Forelimb muscle (tissue), 1 donor: ENCODE data around the gene TM4SF1. TPM values are rescaled to one million over a fixed set of nuclear protein-coding genes. Genes with fewer than 3 reads are reported as not detected.

ENCODE experiments used
- DNase-seq: peaks from one replicate; pipeline ENCODE4 v3.0.0-alpha.2; 2013; ENCODE audit warnings: low read depth
- polyA plus RNA-seq: library from polyadenylated mRNA; unstranded; fragments of 120-200 nt; gene quantifications from one replicate; pipeline ENCODE4 v1.2.1, GENCODE V29; 2013; ENCODE audit not compliant: insufficient read length

The TM4SF1 gene
- 29.0 TPM for polyA plus RNA-seq

DNA sequence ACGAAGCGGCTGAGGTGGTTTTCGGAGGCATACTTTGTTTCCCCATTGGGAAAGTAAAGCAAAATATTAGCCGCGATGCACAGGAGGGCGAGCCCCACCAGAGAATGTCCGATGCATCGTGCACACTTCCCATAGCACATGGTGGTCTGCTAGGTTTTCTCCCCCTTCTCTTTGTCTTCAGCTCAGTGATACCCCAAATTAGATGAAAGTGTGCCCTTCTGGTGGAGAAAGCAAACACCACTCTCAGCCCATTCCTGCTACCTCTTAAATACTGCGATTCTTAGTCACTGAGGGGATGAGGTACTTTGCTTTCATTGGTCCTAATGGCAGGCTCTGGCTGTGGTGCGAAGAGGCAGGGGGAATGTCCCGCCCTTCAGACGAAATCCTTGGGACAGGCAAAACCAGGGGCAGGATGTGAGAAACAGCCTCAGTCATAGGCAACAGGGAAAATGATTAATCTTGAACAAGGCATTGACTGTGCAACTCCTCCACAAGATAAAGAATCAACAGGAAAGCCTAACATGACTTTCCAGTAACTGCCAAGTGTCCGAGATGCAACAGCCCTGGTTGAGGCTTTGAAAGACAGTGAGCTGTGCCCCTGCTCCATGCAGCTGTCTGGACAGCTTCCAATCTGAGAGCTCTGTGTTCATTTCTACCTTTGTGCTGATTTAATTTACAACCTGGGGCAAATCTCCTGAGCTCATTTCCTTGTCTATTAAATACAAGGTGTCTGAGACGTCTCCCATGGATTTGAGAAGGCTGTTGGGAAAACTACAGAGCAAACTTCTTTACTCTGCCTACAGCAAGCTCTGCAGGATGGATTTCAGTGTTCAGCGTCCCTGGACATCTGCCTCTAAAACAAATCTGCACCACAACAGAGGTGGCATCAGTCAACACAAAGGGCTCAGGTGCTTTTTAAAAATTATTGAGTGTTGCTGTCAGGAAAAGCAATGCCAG is at the start of gene TM4SF1:
TSS of gene TM4SF1 (minus strand) at position 242 of the 957 bp plus-strand sequence. CDS start at position 140, 102 bp downstream.
- no peak for DNase-seq

DNA sequence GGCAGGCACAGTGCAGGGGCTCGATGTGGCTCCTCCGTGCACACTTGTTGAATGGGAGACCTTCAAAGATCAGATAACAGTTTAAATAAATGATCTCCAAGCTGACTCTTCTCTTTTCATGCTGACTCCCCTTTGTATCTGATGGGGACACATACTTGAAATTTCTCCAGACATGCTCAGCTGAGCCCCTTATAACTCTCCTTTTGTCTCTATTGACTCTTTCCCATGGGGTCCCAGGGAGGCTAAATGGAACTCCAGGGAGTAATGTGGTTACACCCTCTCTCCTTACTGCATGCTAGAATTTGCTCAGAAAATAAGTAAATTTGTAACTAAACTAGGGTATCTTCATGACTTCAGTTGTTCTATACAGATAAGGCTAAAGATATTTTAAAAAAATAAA is 48.9 kb upstream of the TM4SF1 start:
- DNase-seq, result no peak

DNA sequence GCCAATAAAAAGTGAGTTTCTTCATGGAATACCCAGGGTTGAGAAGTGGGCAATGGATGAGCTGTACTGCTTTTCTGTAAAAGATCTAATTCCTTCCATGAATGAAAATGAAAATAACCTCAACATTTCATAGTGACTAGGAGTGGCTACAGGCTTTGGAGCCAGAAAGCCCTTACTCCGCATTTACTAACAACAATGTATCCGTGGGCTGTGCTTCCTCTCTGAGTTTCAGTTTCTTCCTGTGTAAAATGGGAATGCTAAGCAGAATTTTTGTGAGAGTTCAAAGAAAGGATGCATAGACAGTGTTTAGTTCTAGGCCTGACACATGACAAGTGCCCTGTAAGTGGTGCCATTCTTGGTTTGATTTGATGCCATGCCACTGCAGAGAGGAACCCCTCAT is 47.5 kb upstream of the TM4SF1 start:
- no peak for DNase-seq

DNA sequence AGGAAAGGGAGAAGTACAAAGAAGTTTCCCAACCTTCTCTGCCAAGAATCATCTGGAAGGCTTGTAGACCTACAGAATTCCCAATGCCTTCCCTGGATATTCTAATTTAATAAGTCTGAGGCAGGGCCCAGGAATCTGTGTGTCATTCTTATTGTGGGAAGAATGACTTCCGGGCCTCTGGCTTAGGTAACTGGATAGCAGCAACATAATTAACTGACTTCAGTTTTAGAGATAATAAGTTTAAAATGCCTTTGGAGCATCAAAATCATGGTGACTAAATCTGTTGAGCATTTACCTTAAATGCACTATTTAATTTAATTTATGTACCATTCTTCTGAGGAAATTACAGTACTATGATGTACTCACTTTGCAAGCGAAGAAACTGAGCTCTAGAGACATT is 44.3 kb upstream of the TM4SF1 start:
- DNase-seq, result no peak

GRCh38 chr3:149419816-149420215 is 42.4 kb upstream of the TM4SF1 start:
- no peak for DNase-seq

DNA sequence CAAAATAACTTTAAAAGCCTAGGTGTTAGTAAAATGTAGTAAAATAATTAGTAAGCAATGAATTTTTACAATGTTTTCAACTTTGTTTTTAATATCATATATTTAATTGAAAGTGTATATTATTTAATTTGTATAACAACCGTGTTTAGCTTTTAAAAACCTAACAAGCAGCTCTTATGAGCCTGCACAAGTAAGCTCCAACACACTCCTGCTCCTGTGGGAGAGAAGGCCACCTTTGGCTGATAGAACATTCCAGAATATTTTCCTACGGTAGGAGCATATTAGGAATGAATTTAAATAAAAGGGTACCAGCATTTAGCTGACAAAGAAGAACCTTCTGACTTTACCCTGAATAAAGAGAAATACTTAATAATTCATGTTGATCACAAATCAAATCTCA is 40.3 kb upstream of the TM4SF1 start:
- no peak for DNase-seq

- DNase-seq, result no peak
These were observed 39.7 kb upstream of the TM4SF1 start for GRCh38 chr3:149417174-149417573.

DNA sequence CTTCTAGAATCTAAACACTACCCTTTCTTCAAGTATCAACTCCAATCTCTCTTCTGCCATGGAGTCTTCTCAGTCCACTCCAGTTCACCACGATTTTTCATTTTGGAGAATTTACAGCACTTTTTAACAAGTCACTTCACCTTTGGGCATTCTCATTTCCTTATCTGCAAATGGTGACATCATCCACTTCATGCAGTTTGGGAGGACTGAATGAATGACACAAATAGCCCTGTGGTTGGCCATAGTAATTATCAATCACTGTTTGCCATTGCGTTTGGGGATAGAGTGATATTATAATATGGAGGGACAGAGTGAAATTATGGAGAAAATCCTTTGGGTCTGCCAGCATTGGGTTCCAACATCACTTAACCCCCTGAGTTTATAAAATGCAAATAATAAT is 38.0 kb upstream of the TM4SF1 start:
- DNase-seq, result no peak

DNA sequence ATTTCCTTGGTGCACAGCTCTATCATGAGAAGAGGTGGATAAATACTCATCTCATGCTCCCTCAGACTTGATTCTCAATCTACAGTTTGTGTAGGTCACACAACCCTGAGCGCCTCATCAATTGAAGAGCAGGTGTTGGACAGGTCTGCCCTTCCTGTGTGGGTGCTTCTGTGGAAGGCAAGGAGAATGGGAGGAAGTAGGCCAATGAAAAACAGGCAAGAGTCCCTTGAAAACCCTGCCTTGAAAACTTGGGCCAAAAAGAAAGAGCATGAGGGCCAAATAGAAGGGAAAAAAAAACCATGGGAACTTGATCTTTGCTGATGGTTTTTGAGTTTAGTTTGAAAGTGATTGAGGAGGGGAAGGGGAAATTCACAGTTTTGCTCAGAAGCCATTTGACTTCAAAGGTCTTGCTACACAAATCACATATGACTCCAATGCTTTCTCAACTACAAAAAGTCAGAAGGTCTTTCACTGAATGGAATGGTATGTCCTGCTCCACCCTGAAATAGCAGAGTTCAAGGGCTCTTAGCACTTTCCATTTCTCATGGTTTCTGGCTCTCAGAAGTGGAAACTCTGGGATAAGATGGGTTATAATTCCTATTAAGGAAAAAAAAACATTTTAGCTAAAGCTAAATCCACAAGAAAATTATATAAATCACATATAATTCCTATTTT is 37.2 kb upstream of the TM4SF1 start:
- DNase-seq, result no peak

- DNase-seq, result no peak
These were observed 34.1 kb upstream of the TM4SF1 start for GRCh38 chr3:149411583-149411982.

- DNase-seq, result no peak
These were observed 31.9 kb upstream of the TM4SF1 start for GRCh38 chr3:149409351-149409750.

GRCh38 chr3:149407898-149408297 is 30.4 kb upstream of the TM4SF1 start:
- DNase-seq, result no peak

DNA sequence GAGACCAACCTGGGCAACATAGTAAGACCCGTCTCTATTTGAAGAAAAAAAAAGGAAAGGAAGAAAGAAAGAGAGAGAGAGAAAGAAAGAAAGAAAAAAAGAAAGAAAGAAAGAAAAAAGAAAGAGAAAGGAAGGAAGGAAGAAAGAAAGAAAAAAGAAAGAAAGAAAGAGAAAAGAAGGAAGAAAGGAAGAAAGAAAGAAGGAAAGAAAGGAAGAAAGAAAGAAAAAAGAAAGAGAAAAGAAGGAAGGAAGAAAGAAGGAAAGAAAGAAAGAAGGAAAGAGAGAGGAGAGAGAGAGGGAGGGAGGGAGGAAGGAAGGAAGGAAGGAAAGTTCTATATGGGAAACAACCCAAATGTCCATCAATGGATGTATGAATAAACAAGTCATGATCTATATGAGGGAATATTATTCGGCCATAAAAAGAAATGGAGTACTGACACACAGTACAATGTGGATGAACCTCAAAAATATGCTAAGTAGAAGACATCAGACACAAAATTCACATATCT is 28.8 kb upstream of the TM4SF1 start:
- DNase-seq, result no peak

- DNase-seq, result no peak
These were observed 26.0 kb upstream of the TM4SF1 start for GRCh38 chr3:149403443-149403842.

GRCh38 chr3:149402481-149402880 is 25.0 kb upstream of the TM4SF1 start:
- no peak for DNase-seq

DNA sequence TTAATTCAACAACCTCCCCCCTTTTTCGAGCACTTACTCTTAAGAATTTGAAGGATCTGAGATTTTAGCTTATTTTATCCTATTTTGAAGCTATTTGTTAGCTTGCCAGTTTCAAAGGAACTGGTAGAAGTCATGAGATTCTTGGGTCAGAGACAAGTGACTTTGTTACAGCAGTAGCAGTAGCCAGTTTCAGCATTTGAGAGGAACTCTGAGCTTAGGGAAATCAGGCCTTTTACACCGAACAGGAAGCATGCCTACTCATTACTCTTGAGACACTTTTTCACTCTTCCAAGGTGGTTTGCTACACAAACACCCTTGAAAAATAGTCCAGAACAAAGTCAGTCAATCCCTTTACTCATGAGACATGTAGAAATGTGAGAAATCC is 24.5 kb upstream of the TM4SF1 start:
- DNase-seq, result no peak

- no peak for DNase-seq
These were observed 23.9 kb upstream of the TM4SF1 start for GRCh38 chr3:149401212-149401925.

DNA sequence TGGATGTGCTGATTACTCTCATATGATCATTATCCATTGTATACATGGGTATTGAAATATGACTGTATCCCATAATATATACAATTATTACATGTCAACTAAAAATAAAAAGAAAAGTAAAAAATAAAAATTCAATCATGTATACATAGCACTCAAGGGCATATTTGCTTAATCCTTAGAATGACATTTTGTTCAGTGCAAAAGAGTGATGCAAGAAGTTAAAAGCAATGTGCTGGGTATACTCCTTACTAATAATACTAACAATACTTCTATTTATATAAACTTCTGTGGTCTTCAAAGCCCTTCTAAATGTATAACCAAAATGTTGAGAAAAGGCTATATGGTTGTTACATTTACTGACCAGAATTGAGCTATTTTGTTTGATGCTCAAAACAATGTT is 23.2 kb upstream of the TM4SF1 start:
- no peak for DNase-seq

DNA sequence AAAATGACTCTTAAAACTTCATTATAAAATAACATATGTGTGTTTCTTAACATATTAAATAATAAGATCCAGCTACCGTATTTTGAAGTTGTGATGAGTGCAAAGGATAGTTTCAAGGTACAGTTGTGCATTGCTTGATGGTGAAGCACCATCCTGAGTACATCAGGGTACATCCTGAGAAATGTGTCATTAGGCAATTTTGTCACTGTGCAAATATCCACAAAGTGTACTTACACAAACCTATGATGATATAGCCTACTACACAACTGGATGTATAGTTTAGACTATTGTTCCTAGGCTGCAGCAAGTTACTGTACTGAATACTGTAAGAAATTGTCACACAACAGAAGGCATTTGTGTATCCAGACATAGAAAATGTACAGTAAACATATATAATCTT is 20.8 kb upstream of the TM4SF1 start:
- no peak for DNase-seq

GRCh38 chr3:149397528-149397927 is 20.1 kb upstream of the TM4SF1 start:
- DNase-seq, result no peak

DNA sequence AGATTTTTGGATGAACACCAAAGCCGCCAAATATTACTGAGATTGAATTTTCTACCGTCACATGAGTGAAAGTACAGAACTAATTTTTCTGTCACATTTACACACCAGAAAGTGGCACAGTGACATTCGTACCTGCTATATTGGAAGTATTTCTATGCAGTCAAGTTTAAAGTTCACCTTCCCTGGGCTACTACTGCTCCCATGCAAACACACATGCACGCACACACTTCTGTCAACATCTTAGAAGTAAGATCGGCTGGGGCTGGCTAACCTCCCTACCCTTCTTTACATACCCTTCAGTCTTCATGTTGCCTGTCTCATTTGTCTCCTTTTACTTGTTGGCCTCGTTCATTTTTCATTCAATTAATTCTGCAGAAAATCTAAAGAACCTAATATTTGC is 19.0 kb upstream of the TM4SF1 start:
- no peak for DNase-seq
